Mucosa of descending colon (tissue), 3 donors: Measurements from ENCODE around the gene CAPN9. TPM values are rescaled to one million over a fixed set of nuclear protein-coding genes. Genes with fewer than 3 reads are reported as not detected.

Source experiments
- ATAC-seq: fragments of 200-7000 bp; cut with Tn5 transposase; one replicate; pipeline ENCODE4 v1.9.1; 2020; ENCODE audit warnings: mild to moderate bottlenecking, moderate library complexity
- DNase-seq, 3 donors: peaks; one replicate each; pipeline ENCODE4 v3.0.0-alpha.2; 2020
- H3K36me3 ChIP-seq: fragments of 200-600 bp; one replicate; pipeline ENCODE4 v1.8.0; 2021; ENCODE audit warnings: low read depth, mild to moderate bottlenecking
- H3K4me1 ChIP-seq: fragments of 200-600 bp; one replicate; pipeline ENCODE4 v1.8.0; 2021; ENCODE audit warnings: low read depth, mild to moderate bottlenecking
- H3K4me3 ChIP-seq: fragments of 200-600 bp; one replicate; pipeline ENCODE4 v1.8.0; 2021; ENCODE audit warnings: mild to moderate bottlenecking
- H3K9me3 ChIP-seq: fragments of 200-600 bp; one replicate; pipeline ENCODE4 v1.8.0; 2021; ENCODE audit warnings: mild to moderate bottlenecking
- CTCF ChIP-seq: fragments of 200-600 bp; IDR thresholded peaks from one replicate; pipeline ENCODE4 v1.8.0; 2022; ENCODE audit warnings: antibody characterized with exemption, mild to moderate bottlenecking
- intact Hi-C, 2 donors: fragments of 100-400 bp; cut with DNase I in 1 of 2; cut with micrococcal nuclease in 1 of 2; formaldehyde crosslinking; loops; one replicate each; pipeline versions ENCODE4 v1.11.0 to v1.11.1; 2022; cut with DNase I, micrococcal nuclease
- total RNA-seq, 3 donors: library from RNA; stranded (reverse); fragmentation: NEBNext Ultra II Directional in 2 of 3; extraction: Animal tissue kit (Norgen Biotek cat#: 25700) in 2 of 3; gene quantifications; one replicate each; pipeline versions ENCODE4 v1.2.1 to v1.2.4, GENCODE V29; 2021 to 2023
- donor health status: DM: no; HTN: no; CAD: no; lungs with moderate emphysema.
- donor health status: DM: no; HTN: no; CAD: no.
- donor health status: DM: no; HTN: yes; CAD: no.

CAPN9 gene
- total RNA-seq, 3 donors from 2014 or later: 11.4 to 30.8 (median 28.8) TPM

- no peak for ATAC-seq
- H3K4me1 ChIP-seq: no peaks in the 10 kb centered on the region
- intact Hi-C loops: no loop called here
- no peak overlapping the region for H3K4me3 ChIP-seq
- H3K36me3 ChIP-seq: no peaks in the 10 kb centered on the region
- no peak for DNase-seq
- no peaks in the 10 kb centered on the region for H3K9me3 ChIP-seq
- no peak for TF ChIP-seq CTCF
Observed at GRCh38 chr1:230758709-230759368, 11.7 kb downstream of the CAPN9 start.

GRCh38 chr1:230759369-230760065, 12.3 kb downstream of the CAPN9 start:
- no peaks in the 10 kb centered on the region for H3K9me3 ChIP-seq
- intact Hi-C loops: no loop called here
- H3K36me3 ChIP-seq: no peaks in the 10 kb centered on the region
- ATAC-seq: no peak
- TF ChIP-seq CTCF: no peak
- DNase-seq: no peak
- no peaks in the 10 kb centered on the region for H3K4me1 ChIP-seq
- H3K4me3 ChIP-seq: no peak overlapping the region

- H3K4me1 ChIP-seq: no peaks in the 10 kb centered on the region
- peak; percentile 39 for ATAC-seq
- H3K36me3 ChIP-seq: no peaks in the 10 kb centered on the region
- DNase-seq: peak in 1 of 3 donors; percentile 36
- no peaks in the 10 kb centered on the region for H3K9me3 ChIP-seq
- TF ChIP-seq CTCF: no peak
- intact Hi-C loops: no loop called here
- H3K4me3 ChIP-seq: no peak overlapping the region
Observed at GRCh38 chr1:230760360-230760827, 13.2 kb downstream of the CAPN9 start.

- no peaks in the 10 kb centered on the region for H3K36me3 ChIP-seq
- no peak for TF ChIP-seq CTCF
- no peak overlapping the region for H3K4me3 ChIP-seq
- H3K9me3 ChIP-seq: no peaks in the 10 kb centered on the region
- ATAC-seq (no peak), DNase-seq (no peak)
- H3K4me1 ChIP-seq: no peaks in the 10 kb centered on the region
- intact Hi-C loops: no loop called here
Observed at GRCh38 chr1:230761443-230762167, 14.4 kb downstream of the CAPN9 start.

GRCh38 chr1:230763927-230764591, 16.9 kb downstream of the CAPN9 start:
- no peak for TF ChIP-seq CTCF
- ATAC-seq (no peak), DNase-seq (no peak)
- intact Hi-C loops: no loop called here
- H3K4me1 ChIP-seq: no peaks in the 10 kb centered on the region
- no peaks in the 10 kb centered on the region for H3K9me3 ChIP-seq
- no peak overlapping the region for H3K4me3 ChIP-seq
- H3K36me3 ChIP-seq: no peaks in the 10 kb centered on the region
